GM21515 (cell line): ENCODE results near the gene HEPACAM.

Experiments used
- ATAC-seq: cut with Tn5 transposase; IDR thresholded peaks from one replicate; pipeline ENCODE4 v1.9.1; 2021; ENCODE audit not compliant: unreplicated experiment

HEPACAM gene

GRCh38 chr11:124943254-124943616, 7.4 kb upstream of the HEPACAM start:
- no peak for ATAC-seq

GRCh38 chr11:124942466-124943253, 6.8 kb upstream of the HEPACAM start:
- no peak for ATAC-seq

DNA sequence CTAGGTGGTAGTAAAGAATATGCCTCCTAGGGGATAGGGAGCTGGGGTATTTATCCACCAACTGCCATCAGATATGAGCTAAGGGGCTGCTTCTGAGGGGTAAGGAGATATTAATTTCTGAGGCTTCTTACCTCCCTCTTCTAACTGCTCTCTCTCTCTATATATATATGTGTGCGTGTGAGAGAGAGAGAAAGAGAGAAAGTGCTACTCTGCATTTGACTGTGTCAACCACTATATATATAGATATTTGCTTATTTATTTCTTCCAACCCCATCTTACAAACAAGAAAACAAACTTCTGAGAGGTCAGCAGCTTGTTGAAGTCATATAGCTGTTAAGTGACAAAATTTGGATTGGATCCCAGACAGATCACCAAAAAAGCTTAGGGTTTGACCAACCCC, 5.9 kb upstream of the HEPACAM start:
- ATAC-seq, result no peak

DNA sequence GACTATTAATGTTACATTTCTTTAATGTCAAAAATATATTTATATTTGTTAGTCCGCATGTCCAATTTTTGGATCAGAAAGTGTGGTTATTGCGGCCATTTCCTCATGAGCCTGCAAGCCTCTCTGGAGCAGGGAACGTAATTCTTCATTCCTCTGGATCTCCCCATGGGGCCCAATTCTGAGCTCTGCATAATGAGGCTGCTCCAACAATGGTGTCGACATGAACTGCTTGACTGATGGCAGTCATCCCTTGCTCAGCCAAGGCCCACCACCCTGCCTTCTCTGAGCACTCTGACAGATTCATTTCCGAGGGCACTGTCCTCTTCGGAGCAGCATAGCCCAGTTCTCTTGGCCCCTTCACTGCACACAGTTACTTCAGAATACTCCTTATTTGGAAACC, 3.1 kb upstream of the HEPACAM start:
- ATAC-seq, result no peak

GRCh38 chr11:124938206-124938765, 2.4 kb upstream of the HEPACAM start:
- no peak for ATAC-seq

- ATAC-seq, result no peak
These were observed 1.6 kb upstream of the HEPACAM start for GRCh38 chr11:124937336-124937935.

DNA sequence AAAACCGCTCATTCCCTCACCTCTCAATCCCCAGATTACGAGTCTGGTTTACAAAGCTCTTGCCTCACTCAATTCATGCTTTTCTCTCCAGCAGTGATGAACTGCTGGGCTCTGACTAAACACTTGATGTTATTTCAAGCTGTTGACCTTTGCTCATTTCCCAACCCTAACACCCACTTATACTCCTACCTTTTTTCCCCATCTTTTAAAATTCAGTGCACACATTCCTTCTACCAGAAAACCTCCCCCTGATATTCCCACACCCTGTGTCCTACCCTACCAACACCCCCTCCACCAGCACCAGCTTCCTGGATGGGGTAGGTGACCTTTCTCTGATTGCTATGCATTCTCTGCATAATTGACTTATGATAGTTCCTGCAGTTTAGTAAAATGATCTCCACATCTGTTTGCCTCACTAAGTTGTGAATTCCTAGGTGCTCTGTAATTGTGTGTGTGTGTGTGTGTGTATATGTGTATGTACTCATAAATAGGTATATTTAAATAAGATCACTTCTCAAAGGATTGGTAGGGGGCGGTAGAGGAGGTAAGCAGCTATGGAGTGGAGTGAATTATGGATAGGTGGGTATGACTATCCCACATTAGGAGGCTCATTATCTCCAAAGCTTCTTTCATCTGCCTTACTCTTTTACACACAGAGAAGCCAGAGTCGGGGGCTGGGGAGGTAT, 842 bp downstream of the HEPACAM start:
- no peak for ATAC-seq

GRCh38 chr11:124930799-124931198, 5.0 kb downstream of the HEPACAM start:
- peak; percentile 94 for ATAC-seq

DNA sequence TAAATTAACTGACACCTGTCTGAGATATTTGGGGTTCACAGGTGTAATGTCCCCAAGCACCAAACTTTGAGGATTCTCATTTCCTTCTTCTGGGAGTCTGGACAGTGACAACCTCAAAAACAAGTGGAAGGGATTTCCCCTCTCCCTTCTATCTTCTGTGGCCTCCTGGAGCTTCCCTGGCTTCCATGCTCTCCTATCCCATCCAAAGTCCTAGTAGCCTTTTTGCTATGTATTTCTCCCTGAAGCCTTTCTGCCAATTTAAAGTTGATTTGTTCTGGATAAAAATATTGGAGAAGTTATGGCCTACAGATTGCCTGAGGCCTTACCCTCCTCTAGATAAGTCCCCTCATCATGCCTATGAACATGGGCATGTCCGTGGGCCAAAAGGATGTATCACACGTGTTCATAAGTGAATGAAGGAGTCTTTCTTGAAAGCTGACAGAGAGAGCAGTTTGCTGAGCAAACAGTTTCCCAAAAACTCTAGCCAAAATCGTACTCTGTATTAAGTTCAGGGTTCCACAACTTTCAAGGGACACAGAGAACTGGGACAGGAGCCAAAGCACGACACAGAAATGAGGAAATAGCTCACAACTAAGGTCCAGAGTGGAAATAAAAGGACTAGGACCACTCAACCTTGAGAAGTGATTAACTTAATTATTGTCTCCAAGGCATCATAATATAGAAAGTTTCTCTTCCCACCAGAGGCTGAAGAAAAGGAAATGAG, 6.7 kb downstream of the HEPACAM start:
- ATAC-seq, result no peak

GRCh38 chr11:124923296-124923695, 12.6 kb downstream of the HEPACAM start:
- ATAC-seq, result no peak

DNA sequence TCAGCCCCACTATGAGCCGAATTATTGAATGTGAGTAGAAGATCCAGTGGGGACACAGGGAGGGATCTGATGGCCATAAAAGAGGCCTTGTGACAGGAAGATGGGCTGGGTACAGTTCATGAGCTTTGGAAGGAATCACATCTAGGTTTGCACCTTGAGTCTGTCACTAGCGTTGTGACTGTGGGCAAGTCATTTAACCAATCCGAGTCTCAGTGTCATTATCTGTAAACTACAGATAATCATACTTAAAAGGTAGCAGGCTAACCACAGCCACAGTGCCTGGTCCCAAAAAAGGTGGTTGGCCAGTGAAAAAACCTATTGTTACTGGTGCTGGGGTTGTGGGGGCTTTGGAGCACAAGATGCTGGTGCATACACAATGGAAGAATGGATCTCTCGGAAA, 13.0 kb downstream of the HEPACAM start:
- ATAC-seq, result no peak

DNA sequence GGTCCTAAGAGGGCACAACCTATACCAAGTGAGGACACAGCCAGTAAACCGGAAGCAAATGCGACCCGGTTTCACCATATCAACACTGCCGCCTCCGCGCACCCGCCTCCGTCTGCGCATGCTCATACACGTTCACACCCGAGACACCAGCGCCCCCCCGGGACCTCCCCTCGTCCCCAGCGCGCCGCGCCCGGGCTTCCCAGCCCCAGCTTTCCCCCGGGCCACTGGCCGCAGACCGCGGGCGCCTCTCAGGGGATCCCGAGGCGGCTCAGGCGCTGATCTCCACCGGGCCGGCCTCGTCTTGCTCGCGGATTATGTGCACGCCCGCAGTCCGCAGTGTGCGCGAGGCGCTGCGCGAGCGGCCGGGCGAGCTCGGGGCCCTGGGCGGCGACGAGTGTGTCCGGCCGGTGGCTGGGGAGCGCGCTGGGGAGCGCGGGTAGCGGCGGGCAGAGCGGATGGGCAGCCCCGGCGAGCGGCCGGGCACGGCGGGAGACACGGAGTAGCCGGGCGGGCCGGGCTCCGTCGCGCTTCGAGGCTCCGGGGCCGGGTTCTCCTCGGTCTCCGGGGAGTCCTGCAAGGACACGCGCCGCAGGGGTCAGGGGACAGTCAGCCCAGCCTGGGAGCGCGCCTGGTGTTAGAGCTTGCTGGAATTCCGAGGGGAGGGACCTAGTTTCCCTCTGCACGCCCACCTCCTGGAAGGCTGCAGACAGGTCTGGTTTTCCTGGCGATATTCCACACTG, 14.8 kb downstream of the HEPACAM start:
- no peak for ATAC-seq

GRCh38 chr11:124920356-124920755, 15.5 kb downstream of the HEPACAM start:
- ATAC-seq, result no peak

DNA sequence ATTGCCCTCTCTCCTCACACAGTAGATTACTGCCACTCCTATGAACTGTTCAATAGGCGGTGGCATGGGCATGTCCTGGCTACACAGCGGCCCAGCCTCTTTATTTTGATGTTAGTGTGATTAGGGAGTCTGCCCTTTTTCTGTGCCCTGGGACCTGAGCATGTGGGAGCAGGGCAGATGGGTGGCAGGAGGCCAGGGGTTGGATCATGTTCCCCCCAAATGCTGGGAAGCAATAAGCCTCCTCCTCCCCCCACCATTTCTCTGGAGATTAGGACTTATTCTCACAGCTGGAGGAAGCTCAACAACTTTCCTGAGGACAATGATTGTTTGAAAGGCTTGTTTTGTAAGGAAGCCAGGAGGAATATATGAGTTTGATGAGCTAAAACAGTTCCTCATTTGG, 15.9 kb downstream of the HEPACAM start:
- ATAC-seq, result no peak

GRCh38 chr11:124918950-124919349, 16.9 kb downstream of the HEPACAM start, which contains the start of gene HEPN1:
Gene HEPN1, plus strand, starts transcription at chr11:124919250.
- ATAC-seq, result no peak

DNA sequence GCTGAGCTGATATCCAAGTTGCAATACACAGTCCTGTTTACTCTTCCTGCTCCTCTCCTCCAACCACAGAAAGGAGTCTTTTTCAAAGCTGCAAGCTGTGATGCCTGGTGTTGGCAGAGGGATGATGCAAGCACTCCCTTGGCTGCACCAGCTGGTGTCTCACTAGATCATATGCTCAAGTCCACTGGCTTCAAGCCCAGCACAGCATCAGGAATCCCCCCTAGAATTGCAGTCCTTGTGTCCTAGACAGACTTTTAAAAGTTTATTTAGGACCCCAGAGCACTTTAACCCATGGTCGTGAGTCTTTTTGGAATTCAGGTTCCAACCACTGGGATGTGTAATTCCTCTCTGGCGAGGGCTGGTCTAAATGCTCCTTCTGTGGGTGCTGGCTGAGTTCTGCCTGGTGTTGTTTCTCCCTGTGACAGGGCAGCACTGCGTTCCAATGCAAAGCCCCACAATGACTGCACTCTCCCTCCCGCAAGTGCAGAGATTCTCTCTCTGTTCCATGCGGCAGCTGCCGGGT, 18.7 kb downstream of the HEPACAM start:
- ATAC-seq, result no peak

GRCh38 chr11:124916370-124916710, 19.5 kb downstream of the HEPACAM start:
- no peak for ATAC-seq

GRCh38 chr11:124915541-124916369, 20.1 kb downstream of the HEPACAM start:
- no peak for ATAC-seq

GRCh38 chr11:124902616-124903015, 33.2 kb downstream of the HEPACAM start:
- no peak for ATAC-seq
